Measurements from ENCODE around the gene SLCO3A1.

Gene SLCO3A1

GRCh38 chr15:91916051-91916450, 62.5 kb downstream of the SLCO3A1 start:
- DNase-seq, result no peak

DNA sequence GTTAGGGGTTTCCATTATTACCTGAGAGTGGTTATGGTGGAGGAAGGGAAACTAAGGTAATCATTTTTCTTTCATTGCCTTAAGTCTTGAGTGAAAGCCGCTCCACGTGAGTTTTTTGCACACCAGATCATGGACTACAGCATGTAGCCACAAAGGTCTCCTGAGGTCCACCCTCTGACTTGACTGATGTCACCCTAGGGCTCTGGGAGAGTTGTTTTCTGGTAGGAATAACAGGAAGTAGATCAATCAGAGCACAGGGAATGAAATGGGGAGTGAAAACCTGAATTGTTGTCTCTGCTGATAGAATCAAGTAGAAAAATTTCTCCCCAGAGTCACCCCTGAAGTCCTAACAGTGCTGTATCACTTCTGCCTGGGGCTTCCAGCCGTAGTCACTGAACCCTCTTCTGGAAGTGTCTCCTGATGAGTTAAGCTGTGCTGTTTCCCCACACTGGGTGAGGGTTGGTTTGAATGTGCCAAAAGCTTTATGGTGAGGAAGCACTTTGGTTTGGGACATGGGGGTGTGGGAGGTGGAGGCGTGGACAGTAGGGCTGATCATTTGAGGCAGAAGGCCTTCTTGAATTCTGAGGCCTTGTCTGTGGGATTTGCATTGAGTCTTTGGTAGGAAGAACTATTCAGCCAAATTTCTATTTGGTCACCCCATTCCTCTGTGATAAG, 64.3 kb downstream of the SLCO3A1 start:
- no peak for DNase-seq

GRCh38 chr15:91919014-91919534, 65.6 kb downstream of the SLCO3A1 start:
- DNase-seq, result no peak

GRCh38 chr15:91921188-91921842, 67.8 kb downstream of the SLCO3A1 start:
- DNase-seq, result no peak

DNA sequence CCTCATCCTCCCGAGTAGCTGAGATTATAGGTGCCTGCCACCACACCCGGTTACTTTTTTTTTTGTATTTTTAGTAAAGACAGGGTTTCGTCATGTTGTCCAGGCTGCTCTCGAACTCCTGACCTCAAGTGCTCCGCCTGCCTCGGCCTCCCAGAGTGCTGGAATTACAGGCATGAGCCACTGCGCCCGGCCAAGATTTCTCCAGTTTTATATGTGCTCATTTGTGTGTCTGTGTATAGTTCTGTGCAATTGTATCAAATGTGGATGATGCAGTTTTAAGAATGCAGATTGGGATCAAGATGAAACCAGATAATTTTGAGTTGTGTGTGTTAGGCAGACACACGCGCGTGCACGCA, 68.3 kb downstream of the SLCO3A1 start:
- no peak for DNase-seq

DNA sequence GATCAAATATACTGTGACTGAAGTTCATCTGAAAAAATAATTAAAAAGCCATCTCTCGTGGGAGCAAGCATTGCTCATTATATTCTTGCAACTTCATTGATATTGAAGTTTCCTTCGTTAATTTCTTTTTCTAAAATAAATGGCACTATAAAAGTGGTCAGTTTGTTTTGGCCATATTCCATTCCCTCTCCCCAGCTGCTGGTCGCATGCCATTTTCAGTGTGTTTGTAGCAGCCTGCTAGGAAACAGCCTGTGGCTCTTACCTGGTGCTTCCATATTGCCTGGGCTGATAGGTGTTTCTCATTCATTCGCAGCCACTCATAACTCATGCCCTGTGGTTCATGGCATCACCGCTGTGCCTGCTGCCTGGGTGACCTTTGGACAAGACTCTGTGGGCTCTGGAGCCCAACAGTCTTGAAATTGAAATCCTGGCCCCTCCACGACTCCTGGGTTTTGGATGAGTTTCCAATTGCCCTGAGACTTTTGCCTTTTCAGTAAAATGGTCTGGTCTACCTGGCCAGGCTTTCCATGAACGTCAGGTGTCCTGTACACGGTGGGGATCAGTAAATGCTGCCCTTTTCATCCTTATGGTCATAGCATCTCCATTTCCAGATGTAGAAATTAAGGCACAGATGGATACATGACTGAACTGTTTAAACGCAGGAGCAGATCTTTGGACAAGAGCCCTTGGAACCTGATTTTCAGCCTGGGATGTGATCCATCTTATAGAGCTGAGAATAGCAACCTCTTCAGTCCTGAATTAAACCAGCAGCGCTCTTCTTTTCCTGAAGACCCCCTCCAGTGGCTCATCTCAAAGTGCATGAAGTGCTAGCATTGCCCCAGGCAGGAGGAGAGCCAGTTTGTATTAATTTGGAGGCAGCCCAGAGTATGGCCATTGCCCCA, 69.4 kb downstream of the SLCO3A1 start:
- DNase-seq, result peak; percentile 67

- no peak for DNase-seq
Measured at GRCh38 chr15:91924183-91924582, 70.7 kb downstream of the SLCO3A1 start.

DNA sequence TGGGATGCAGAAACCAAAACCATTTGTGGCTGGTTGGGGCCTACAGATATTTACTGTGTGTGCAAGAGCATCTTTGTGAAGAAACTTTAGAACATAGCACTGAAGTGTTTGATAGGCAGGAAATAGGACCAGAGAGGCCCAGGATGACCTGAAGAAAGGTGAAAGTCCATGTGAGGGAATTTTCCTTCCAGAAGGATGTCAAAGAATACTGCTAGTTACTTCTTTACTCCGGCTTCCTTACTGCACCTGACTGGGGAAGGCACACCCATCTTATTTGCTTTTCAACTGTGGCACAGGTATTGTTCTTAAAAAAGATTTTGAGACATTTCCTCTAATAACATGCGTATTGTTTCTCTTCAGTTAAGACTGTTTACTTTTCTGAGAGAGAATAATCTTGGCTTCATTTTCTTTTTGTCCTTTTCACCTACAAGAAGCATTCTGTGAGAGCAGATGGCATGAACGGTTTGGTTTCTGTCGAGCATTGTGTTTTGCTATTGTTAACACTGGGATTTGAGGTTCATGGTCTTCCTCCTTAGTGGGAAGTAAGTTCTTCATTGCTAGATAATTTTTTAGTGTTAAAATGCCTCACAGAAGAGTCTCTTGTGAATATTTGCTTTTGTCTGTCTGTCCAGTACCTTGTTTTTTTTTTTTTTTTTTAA, 71.5 kb downstream of the SLCO3A1 start:
- no peak for DNase-seq

GRCh38 chr15:91925794-91926193, 72.3 kb downstream of the SLCO3A1 start:
- DNase-seq, result no peak

DNA sequence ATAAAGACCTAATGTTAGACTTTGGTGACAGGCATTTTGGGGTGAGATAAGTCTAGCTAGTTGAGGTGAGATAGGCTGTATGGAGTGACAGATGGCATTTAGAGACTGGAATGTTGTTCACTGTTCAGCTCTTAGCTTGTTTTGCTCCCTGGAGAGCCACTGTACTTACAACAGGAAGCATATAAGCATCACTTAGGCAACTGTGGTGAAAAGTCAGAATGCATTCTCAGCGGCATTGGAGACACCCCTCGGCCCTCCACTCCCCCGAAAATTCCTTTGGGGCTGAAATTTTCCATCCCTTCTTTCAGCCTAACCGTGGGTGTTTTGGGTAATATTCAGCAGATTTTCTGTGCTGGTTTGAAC, 73.4 kb downstream of the SLCO3A1 start:
- DNase-seq, result no peak

DNA sequence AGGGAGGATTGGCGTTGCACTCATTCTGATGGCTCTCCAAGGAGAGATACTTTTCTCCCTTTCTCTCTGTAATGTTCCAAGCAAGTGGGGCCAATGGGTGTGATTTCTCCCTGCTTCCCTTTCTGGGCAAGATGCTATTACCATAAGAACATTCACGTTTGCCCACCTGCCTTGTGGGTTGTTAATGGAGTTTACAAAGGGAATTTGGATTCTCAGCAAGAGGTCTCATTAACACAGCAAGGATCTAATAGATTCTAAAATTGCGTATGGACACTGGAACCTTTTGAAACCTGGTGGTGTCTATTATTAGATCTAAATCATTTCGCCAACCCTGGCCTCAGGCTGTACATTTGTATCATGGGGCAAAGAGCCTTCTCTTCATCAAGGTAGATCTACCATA, 74.1 kb downstream of the SLCO3A1 start:
- DNase-seq, result no peak

- DNase-seq, result no peak
Measured at GRCh38 chr15:91928675-91929074, 75.2 kb downstream of the SLCO3A1 start.

- DNase-seq, result no peak
Measured at GRCh38 chr15:91929509-91929908, 76.0 kb downstream of the SLCO3A1 start.

DNA sequence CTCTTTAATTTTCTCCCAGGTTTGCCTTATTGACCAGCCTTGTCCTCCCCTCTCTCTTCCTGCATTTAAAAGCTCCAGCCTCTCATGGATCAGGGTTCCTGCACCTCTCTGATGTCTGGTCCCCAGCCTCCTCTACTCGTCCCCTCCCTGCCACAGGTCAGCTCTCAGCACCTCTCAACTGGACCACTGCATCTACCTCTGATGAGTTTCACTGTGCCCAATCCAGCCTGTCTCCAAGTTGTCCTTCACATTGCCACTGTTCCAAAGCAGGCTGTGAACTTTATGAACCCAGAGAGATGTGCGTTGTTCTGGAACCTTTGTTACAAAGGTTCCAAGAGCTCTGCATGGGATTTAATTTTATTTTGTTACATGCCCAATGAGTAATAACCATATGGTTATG, 76.6 kb downstream of the SLCO3A1 start:
- DNase-seq, result no peak

DNA sequence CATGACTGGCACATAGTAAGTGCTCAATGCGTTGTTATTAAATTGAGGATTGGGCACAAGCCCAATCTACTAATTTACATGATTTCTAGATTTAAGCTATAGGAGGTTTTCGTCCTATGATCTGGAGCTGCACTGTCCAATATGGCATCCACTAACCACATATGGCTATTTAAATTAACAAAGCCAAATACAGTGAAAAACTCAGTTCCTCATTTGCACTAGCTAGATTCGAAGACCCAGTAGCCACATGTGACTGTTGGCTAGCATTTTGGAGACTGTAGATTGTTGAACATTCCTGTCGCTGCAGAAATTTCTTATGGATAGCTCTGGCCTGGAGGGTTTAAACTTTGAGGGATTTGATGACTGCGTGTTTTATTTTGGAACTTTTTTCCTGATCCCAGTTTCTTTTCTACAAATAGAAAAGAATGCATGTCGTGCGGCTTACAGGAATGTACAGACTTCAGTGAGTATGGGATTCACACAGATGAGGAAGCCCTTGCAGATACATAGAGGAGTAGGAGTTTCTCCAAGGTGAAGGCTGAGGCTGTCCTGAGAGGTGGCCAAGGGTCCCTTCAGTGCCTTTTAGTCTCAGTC, 82.8 kb downstream of the SLCO3A1 start:
- no peak for DNase-seq

DNA sequence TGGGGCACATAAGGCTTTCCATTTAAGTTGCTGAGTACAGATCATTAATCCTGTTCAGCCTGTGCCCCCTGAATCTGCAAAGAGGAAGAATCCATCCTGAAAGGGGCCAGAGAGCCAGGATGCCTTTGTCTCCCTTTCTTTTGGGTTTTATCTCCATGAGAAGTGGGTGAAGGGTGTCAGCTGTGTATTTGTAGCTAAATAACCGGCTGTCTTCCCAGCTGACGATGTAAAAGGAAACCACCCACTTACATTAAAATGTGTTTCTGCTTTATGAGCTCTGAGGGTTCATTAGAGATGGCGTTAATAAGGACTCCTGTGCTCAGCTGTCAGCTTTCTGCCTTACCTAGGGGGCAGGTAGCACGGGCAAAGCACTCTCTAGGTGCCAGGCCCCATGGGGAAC, 83.4 kb downstream of the SLCO3A1 start:
- no peak for DNase-seq

DNA sequence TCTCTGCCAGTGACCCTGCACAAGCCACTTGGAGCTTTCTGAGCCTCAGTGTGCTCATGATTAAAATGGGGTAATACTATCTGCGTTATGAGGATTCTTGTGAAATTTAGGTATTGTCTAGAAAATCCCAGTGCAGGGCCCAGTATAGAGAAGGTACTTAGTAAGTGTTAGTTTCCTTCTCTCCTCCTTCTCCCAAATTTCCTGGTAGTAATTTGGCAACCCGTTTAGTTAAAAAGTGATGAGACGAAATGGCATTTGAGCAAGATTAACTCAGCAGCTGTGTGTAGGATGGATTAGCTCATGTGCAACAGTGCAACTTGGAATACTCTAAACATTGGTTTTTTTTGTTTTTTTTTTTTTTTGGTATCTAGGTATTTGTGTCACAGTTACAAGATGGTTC, 84.6 kb downstream of the SLCO3A1 start:
- no peak for DNase-seq

GRCh38 chr15:91939403-91939831, 85.9 kb downstream of the SLCO3A1 start:
- no peak for DNase-seq

GRCh38 chr15:91940496-91941381, 87.2 kb downstream of the SLCO3A1 start:
- no peak for DNase-seq

DNA sequence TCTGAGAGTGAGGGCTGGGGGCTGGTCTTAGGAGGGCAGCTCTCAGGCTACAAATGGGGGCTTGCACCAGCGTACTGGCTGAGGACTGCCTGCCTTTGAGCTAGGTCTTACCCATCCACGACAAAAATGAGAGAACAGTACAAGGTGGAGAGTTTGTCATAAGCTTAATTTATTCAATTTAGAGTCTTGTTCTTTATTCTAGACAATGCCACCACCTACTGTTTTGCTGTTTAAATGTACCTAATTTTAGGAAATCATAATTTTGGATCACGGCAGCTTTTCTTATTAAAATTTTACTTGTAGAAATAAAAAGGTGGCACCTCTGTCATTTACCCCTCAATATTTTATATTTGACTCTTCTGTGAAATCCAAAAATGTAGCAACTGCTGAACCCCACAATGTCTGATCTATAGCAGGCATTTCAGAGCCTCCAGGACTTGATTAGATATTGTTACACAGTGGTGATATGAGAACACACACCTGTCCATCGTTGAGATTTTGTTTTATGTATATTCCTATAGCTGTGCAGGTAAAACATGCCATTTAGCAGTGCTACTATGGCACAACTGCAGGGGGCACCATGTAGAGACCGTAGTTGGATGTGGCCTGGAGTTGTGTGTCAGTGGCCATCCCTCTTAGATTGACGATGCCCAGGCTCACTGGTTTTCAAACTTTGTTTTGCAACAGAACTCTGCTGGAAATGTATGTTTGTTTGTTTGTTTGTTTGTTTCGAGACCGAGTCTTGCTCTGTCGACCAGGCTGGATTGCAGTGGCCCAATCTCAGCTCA, 88.6 kb downstream of the SLCO3A1 start:
- DNase-seq, result no peak

Measured in right hindlimb (tissue), 1 donor.